Activated CD4-positive, alpha-beta memory T cell treated with anti-CD3 and anti-CD28 coated beads for 36 hours (primary cell): Measurements from ENCODE around the gene CD8B2. TPM values are rescaled to one million over a fixed set of nuclear protein-coding genes. Genes with fewer than 3 reads are reported as not detected.
"Not testable (repeated sequence)": the region's sequence is repeated elsewhere in the genome, so short reads cannot be mapped to it uniquely, and the experiment has no call there.

ENCODE experiments used
- CTCF ChIA-PET: fragments of 350-600 bp; sonication (Branson Sonifier 250); formaldehyde crosslinking; loops from one replicate; lab custom pipeline; 2021; ENCODE audit warnings: antibody characterized with exemption, inconsistent platforms; lab: Charles Lee
- POLR2A ChIA-PET: fragments of 350-600 bp; sonication (Branson Sonifier 250); formaldehyde crosslinking; loops from one replicate; lab custom pipeline; 2021; ENCODE audit warnings: antibody characterized with exemption; lab: Charles Lee
- DNase-seq: peaks from one replicate; pipeline ENCODE4 v3.0.0-alpha.2; 2020
- H3K27ac Mint-ChIP-seq: one replicate; pipeline ENCODE4 v1.8.0; 2021; ENCODE audit warnings: mixed read lengths
- H3K27me3 Mint-ChIP-seq: one replicate; pipeline ENCODE4 v1.8.0; 2021; ENCODE audit warnings: mixed read lengths
- H3K36me3 Mint-ChIP-seq: one replicate; pipeline ENCODE4 v1.8.0; 2021; ENCODE audit warnings: mixed read lengths
- H3K4me1 Mint-ChIP-seq: one replicate; pipeline ENCODE4 v1.8.0; 2021; ENCODE audit warnings: low read depth, mixed read lengths
- H3K4me3 Mint-ChIP-seq: one replicate; pipeline ENCODE4 v1.8.0; 2021; ENCODE audit warnings: mild to moderate bottlenecking, mixed read lengths
- H3K9me3 Mint-ChIP-seq: one replicate; pipeline ENCODE4 v1.8.0; 2021; ENCODE audit warnings: mixed read lengths
- intact Hi-C: fragments of 100-400 bp; cut with micrococcal nuclease; formaldehyde crosslinking; loops from one replicate; pipeline ENCODE4 v1.15.1; 2023
- total RNA-seq, 2 experiments: library from RNA; stranded (reverse); gene quantifications; one replicate each; pipeline ENCODE4 v1.2.3, GENCODE V29; 2021

Gene CD8B2
- total RNA-seq, 2 experiments from 2014 or later = 0.07 to 0.19 TPM

DNA sequence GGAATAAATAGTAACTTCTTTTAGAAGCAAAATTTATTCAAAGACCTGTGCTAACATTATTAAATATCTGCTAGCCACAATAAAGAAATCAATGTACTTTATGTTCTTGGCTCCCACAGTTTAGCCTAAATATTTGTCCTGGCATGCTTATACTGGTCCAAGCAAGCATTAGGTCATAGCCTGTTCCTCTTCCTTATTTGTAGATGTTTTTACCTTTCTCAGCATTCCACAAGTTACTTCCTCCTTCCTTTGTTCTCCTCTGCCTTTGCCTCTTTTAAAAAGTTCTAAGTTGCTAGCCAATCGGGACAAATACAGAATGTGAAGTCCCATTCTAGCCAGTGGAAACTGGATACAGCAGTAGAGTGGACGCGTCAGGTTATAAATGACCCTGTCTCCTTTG is 72.6 kb downstream of the CD8B2 start:
- H3K9me3 Mint-ChIP-seq, CTCF ChIA-PET, DNase-seq, POLR2A ChIA-PET, H3K27ac Mint-ChIP-seq, H3K4me3 Mint-ChIP-seq, H3K36me3 Mint-ChIP-seq, H3K4me1 Mint-ChIP-seq: not testable (repeated sequence)
- H3K27me3 Mint-ChIP-seq = peaks cover 11% of the 10 kb centered on the region
- intact Hi-C loops = loop anchor here (10.0 kb wide), 1 partner anchor 465 kb away; no protein-coding TSS in a partner anchor

DNA sequence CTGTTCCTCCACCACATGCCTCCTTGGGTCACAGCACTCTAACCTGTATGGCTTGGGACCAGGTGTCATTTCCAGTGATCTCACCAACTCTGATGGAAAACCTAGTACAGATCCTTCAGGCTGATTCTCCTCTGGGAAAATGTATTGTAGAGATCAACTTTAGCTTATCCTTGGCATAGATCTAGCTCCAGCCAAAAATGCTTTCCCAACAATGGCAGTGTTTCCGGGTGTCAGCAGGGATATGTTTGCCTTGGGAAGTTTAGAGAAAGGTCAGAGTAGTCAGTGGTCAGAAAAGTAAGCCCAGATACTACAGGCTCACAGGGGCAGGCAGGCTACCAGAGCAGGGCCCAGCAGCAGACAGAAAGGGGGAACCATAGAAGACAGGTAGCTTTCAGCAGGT is 73.6 kb downstream of the CD8B2 start:
- CTCF ChIA-PET = interaction anchor here (1.2 kb wide), 1 partner anchor 22 kb away, joined by 4 read pairs; no protein-coding TSS in a partner anchor
- H3K36me3 Mint-ChIP-seq = peaks cover 2% of the 10 kb centered on the region
- peaks cover 7% of the 10 kb centered on the region for H3K4me1 Mint-ChIP-seq
- no peak overlapping the region for H3K27ac Mint-ChIP-seq
- POLR2A ChIA-PET = no interaction called here
- no peak overlapping the region for H3K4me3 Mint-ChIP-seq
- no peak for DNase-seq
- intact Hi-C loops = loop anchor here (10.0 kb wide), 1 partner anchor 466 kb away; no protein-coding TSS in a partner anchor
- H3K27me3 Mint-ChIP-seq = peaks cover 11% of the 10 kb centered on the region
- H3K9me3 Mint-ChIP-seq = peaks cover 5% of the 10 kb centered on the region

DNA sequence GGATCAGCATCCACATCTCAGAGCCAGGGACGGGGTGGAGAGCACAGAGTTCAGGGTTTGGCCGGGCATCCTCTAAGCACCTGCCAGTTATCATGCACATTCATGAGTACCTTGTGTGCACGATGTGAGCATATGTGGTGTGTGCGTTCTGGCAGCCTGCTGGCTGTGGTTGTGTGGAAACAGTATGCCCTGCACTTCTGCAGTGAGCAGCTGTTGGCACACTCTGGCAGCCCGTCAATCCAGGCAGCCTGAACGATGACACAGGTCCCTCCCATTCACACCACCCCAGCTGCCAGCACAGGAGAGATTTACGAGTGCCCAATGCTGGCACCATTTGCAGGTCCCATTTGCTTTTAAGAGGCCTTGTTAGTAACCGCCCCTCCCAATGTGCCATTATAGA is 74.2 kb downstream of the CD8B2 start:
- CTCF ChIA-PET = interaction anchor here (1.2 to 1.5 kb wide), 2 partner anchors 19 to 21 kb away, joined by 3 to 4 read pairs; no protein-coding TSS in a partner anchor
- Mint-ChIP-seq H3K36me3 (peaks cover 2% of the 10 kb centered on the region), H3K4me1 (peaks cover 13% of the 10 kb centered on the region), H3K27ac (no peak overlapping the region), H3K4me3 (no peak overlapping the region), H3K9me3 (peaks cover 4% of the 10 kb centered on the region), H3K27me3 (peaks cover 12% of the 10 kb centered on the region)
- intact Hi-C loops = loop anchor here (10.0 kb wide), 1 partner anchor 467 kb away; no protein-coding TSS in a partner anchor
- POLR2A ChIA-PET = no interaction called here
- no peak for DNase-seq

DNA sequence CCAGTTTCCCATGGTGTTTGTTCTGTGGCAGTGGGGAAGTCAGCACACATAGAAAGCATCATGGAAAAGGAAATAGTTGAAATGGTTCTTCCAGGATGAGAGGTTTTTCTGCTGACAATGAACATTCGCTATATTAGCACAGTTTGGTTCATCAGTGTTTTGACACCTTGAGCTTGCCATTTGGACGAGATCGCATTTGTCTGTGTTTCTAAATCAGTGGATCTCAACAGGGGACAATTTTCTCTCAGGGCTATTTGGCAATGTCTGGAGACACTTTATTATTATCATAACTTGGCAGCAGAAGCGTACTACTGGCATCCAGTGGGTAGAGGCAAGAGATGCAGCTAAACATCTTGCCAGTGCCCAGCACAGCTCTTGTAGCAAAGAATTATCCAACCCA is 74.6 kb downstream of the CD8B2 start:
- peaks cover 15% of the 10 kb centered on the region for H3K4me1 Mint-ChIP-seq
- H3K9me3 Mint-ChIP-seq = peaks cover 3% of the 10 kb centered on the region
- no peak overlapping the region for H3K4me3 Mint-ChIP-seq
- peaks cover 2% of the 10 kb centered on the region for H3K36me3 Mint-ChIP-seq
- ChIA-PET POLR2A (no interaction called here), CTCF (interaction anchor here (1.5 kb wide), 2 partner anchors 12 to 19 kb away, joined by 3 read pairs; no protein-coding TSS in a partner anchor)
- no peak overlapping the region for H3K27ac Mint-ChIP-seq
- H3K27me3 Mint-ChIP-seq = peaks cover 12% of the 10 kb centered on the region
- intact Hi-C loops = loop anchor here (10.0 kb wide), 1 partner anchor 467 kb away; no protein-coding TSS in a partner anchor
- DNase-seq = no peak

DNA sequence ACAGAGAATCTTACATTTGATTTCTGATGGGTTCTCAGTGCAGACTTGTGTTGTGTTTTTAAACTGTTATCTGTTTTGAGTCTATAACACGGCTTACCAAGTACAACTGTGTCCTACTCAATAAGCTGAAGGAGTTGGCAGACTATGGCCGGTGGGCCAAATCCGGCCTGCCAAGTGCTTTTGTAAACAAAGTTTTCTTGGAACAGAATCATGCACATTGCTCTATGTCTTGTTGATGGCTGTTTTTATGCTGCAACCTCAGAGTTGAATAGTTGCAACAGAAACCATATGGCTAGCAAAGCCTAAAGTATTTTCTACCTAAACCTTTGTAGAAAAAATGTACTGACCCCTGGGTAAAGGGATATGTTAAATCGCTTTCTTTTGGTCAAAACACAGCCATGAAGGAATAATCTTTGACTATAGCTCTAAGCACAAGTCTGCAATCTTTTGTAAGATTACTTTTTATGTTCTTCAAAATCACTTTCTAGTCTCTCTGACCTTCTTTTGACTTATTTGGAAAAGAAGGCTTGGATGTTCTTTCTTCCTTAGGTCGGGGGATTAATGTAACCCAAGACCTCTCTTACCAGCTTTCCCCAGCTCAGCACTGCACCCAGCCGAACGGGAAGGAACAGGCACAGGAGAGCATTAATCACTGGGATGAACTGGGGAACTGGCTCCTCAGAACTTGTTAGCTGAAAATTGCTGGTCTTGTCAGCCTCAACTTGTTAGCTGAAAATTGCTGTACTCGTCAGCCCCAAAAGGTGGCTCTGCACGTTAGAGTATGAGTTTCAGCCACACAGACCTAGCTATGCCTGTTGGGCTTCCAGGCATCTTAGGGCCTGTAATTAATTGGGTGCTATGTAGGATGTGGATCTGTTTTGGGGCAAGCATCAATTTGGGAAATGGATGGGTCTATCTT is 75.4 kb downstream of the CD8B2 start:
- intact Hi-C loops = loop anchor here (10.0 kb wide), 1 partner anchor 468 kb away; no protein-coding TSS in a partner anchor
- DNase-seq = no peak
- ChIA-PET CTCF (interaction anchor here (0.6 to 1.5 kb wide), 6 partner anchors 11 to 33 kb away, joined by 3 to 5 read pairs (median 3); no protein-coding TSS in a partner anchor), POLR2A (no interaction called here)
- no peak overlapping the region for H3K27ac Mint-ChIP-seq
- H3K36me3 Mint-ChIP-seq = no peaks in the 10 kb centered on the region
- no peak overlapping the region for H3K4me3 Mint-ChIP-seq
- H3K4me1 Mint-ChIP-seq = peaks cover 15% of the 10 kb centered on the region
- H3K9me3 Mint-ChIP-seq = no peaks in the 10 kb centered on the region
- peaks cover 9% of the 10 kb centered on the region for H3K27me3 Mint-ChIP-seq

DNA sequence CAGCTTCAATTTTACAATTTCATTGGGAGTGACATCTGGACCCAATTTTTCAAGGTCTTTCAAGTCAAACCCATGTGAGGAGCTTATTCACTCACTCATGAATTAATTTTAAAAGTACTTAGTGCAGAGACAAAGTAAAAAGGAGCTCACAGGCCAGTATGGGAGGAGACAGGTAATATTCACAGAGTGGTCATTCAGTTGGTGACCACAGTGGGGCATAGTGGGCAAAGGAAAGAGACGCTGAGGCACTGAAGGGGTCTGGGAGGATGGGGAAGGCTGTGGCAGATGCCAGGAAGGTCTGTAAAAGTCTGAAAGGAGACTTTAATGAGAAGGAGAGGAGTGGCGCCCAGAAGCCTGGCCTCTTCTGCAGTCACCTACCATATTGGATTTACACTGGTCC is 76.0 kb downstream of the CD8B2 start:
- CTCF ChIA-PET = interaction anchor here (0.6 to 1.5 kb wide), 5 partner anchors 10 to 34 kb away, joined by 3 to 5 read pairs (median 3); no protein-coding TSS in a partner anchor
- no peaks in the 10 kb centered on the region for H3K36me3 Mint-ChIP-seq

DNA sequence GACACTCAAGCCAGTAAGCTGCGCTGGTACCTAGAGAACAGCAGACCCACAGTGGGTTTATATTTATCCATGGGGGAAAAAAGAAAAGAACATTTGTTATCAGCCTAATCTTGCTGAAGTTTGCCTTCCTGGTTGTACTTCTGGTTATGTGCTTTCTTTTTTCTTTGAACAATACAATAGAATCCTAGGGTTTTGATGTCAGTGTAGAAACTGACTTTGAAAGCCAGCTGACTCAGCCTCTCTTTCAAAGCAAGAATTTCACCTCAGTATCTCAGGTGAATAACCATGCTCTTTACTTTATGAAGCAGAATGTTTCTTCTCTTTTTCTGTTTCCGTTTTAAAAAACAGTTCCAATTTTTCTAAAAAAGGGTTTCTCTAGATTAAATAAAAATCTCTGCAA is 78.4 kb downstream of the CD8B2 start:
- peaks cover 15% of the 10 kb centered on the region for H3K4me1 Mint-ChIP-seq
- peaks cover 14% of the 10 kb centered on the region for H3K27me3 Mint-ChIP-seq
- DNase-seq = no peak
- peak overlapping the region; percentile 59 for H3K27ac Mint-ChIP-seq
- intact Hi-C loops = loop anchor here (1.0 to 10.0 kb wide), 2 partner anchors 17 to 471 kb away; no protein-coding TSS in a partner anchor
- no peak overlapping the region for H3K4me3 Mint-ChIP-seq
- H3K36me3 Mint-ChIP-seq = no peaks in the 10 kb centered on the region
- no peaks in the 10 kb centered on the region for H3K9me3 Mint-ChIP-seq
- POLR2A ChIA-PET = no interaction called here
- CTCF ChIA-PET = interaction anchor here (1.5 to 2.6 kb wide), 2 partner anchors 13 to 17 kb away, joined by 3 to 10 read pairs; no protein-coding TSS in a partner anchor

More for the DNA sequence above, 76.0 kb downstream of the CD8B2 start:
- H3K4me1 Mint-ChIP-seq = peaks cover 15% of the 10 kb centered on the region
- intact Hi-C loops = loop anchor here (10.0 kb wide), 1 partner anchor 468 kb away; no protein-coding TSS in a partner anchor
- H3K27me3 Mint-ChIP-seq = peaks cover 9% of the 10 kb centered on the region
- H3K9me3 Mint-ChIP-seq = no peaks in the 10 kb centered on the region
- DNase-seq = no peak
- no peak overlapping the region for H3K4me3 Mint-ChIP-seq
- H3K27ac Mint-ChIP-seq = no peak overlapping the region
- POLR2A ChIA-PET = no interaction called here

DNA sequence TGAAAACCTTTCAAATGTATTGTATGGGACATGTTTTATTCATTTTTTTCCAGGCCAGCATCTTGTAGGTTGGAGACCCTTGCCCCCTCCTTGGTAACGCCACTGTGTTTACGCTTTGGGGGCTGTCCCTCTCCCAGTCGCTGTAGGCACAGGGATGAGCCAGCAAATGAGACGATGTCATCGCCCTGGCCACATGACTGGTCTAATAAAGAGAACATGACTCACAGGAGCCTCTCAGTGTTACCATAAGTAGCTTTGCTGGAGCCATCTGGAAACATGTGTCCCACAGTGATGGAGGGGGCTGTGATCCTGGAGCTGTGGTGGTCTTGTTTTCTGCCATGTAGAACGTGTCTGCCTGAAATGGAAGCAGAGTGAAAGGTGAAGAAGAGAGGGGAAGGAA is 78.9 kb downstream of the CD8B2 start:
- H3K4me1 Mint-ChIP-seq = peaks cover 15% of the 10 kb centered on the region
- ChIA-PET POLR2A (no interaction called here), CTCF (interaction anchor here (1.5 to 2.6 kb wide), 2 partner anchors 13 to 17 kb away, joined by 3 to 10 read pairs; no protein-coding TSS in a partner anchor)
- no peaks in the 10 kb centered on the region for H3K9me3 Mint-ChIP-seq
- DNase-seq = peak; percentile 73
- no peaks in the 10 kb centered on the region for H3K36me3 Mint-ChIP-seq
- H3K27me3 Mint-ChIP-seq = peaks cover 16% of the 10 kb centered on the region
- intact Hi-C loops = loop anchor here (10.0 kb wide), 1 partner anchor 471 kb away; no protein-coding TSS in a partner anchor
- H3K27ac Mint-ChIP-seq = peak overlapping the region; percentile 59
- no peak overlapping the region for H3K4me3 Mint-ChIP-seq

DNA sequence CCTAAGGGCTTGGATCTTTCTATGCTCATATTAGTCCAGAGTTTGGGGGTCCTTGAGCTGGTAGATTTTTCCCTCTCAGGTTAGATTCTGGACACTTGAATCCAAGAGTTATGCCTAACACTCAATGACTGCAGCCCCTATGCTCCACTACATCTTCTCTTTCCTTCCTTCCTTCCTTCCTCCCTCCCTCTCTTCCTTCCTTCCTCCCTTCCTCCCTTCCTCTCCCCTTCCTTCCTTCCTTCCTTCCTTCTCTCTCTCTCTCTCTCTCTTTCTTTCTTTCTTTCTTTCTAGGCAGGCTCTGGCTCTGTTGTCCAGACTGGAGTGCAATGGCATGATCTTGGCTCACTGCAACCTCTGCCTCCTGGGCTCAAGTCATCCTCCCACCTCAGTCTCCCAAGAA is 79.3 kb downstream of the CD8B2 start:
- not testable (repeated sequence) for H3K9me3 Mint-ChIP-seq, H3K4me3 Mint-ChIP-seq

DNA sequence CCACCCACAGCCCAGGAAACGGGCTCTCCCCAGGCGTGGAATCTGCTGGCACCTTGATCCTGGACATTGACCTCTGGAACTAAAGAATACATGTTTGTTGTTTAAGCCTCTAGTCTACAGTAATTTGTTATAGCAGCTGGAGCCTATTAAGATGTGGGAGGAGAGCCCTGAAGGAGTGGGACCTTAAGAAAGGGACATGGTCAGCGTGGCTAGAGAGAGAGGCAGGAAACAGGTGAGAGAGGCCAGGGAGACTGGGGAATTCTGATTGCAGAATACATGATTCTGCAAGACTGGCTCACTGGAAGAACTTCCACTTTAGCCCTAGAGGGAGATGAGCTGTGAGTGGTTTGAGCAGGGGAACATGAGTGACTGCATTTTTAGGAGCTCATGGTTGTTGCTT is 83.2 kb downstream of the CD8B2 start:
- POLR2A ChIA-PET = no interaction called here
- Mint-ChIP-seq H3K36me3 (no peaks in the 10 kb centered on the region), H3K27me3 (peaks cover 17% of the 10 kb centered on the region), H3K9me3 (no peaks in the 10 kb centered on the region), H3K4me3 (no peak overlapping the region), H3K4me1 (peaks cover 12% of the 10 kb centered on the region), H3K27ac (no peak overlapping the region)
- CTCF ChIA-PET = interaction anchor here (1.0 to 1.9 kb wide), 2 partner anchors 9 to 13 kb away, joined by 3 to 11 read pairs; no protein-coding TSS in a partner anchor
- no peak for DNase-seq
- intact Hi-C loops = no loop called here

More for the DNA sequence above, 79.3 kb downstream of the CD8B2 start:
- intact Hi-C loops = loop anchor here (10.0 kb wide), 1 partner anchor 472 kb away; no protein-coding TSS in a partner anchor
- DNase-seq, POLR2A ChIA-PET, H3K36me3 Mint-ChIP-seq: not testable (repeated sequence)
- Mint-ChIP-seq H3K27me3 (peaks cover 20% of the 10 kb centered on the region), H3K27ac (peak overlapping the region; percentile 59), H3K4me1 (peaks cover 15% of the 10 kb centered on the region)
- CTCF ChIA-PET = interaction anchor here (1.0 to 2.6 kb wide), 2 partner anchors 16 to 23 kb away, joined by 3 to 10 read pairs; no protein-coding TSS in a partner anchor
